ENCODE measurements around the gene NOP9.
"Not testable (repeated sequence)": the region's sequence is repeated elsewhere in the genome, so short reads cannot be mapped to it uniquely, and the experiment has no call there.

Gene NOP9

GRCh38 chr14:24330973-24331674 is 31.5 kb downstream of the NOP9 start:
- no peak for DNase-seq

GRCh38 chr14:24331731-24332267 is 32.1 kb downstream of the NOP9 start:
- DNase-seq = no peak

GRCh38 chr14:24332268-24332993 is 32.8 kb downstream of the NOP9 start:
- peak; percentile 50 for DNase-seq

GRCh38 chr14:24334431-24335291 is 35.0 kb downstream of the NOP9 start, which contains the start of gene ADCY4:
TSS of gene ADCY4 (minus strand) at chr14:24335071. CDS start at chr14:24334652, 419 bp downstream.
- no peak for DNase-seq

- no peak for DNase-seq
Observed at GRCh38 chr14:24335461-24336171, 36.0 kb downstream of the NOP9 start.

- no peak for DNase-seq
Observed at GRCh38 chr14:24337144-24337823, 37.6 kb downstream of the NOP9 start.

GRCh38 chr14:24337824-24338175 is 38.1 kb downstream of the NOP9 start:
- no peak for DNase-seq

- DNase-seq = no peak
Observed at GRCh38 chr14:24338843-24339242, 39.2 kb downstream of the NOP9 start.

GRCh38 chr14:24339284-24340151 is 39.9 kb downstream of the NOP9 start, which contains the start of gene RIPK3:
TSS of gene RIPK3 (minus strand) at chr14:24339991. CDS start at chr14:24339826, 165 bp downstream.
- no peak for DNase-seq

GRCh38 chr14:24340606-24341005 is 41.0 kb downstream of the NOP9 start:
- no peak for DNase-seq

- DNase-seq = no peak
Observed at GRCh38 chr14:24342889-24343288, 43.2 kb downstream of the NOP9 start.

GRCh38 chr14:24343795-24344660 is 44.4 kb downstream of the NOP9 start:
- no peak for DNase-seq

GRCh38 chr14:24347134-24347533 is 47.5 kb downstream of the NOP9 start:
- no peak for DNase-seq

GRCh38 chr14:24348186-24348585 is 48.5 kb downstream of the NOP9 start:
- DNase-seq = no peak

- DNase-seq = no peak
Observed at GRCh38 chr14:24349742-24350141, 50.1 kb downstream of the NOP9 start.

GRCh38 chr14:24351517-24351916 is 51.9 kb downstream of the NOP9 start:
- peak; percentile 28 for DNase-seq

GRCh38 chr14:24353559-24354481 is 54.2 kb downstream of the NOP9 start:
- DNase-seq = peak; percentile 60

- not testable (repeated sequence) for DNase-seq
Observed at GRCh38 chr14:24354482-24354825, 54.8 kb downstream of the NOP9 start.

GRCh38 chr14:24355009-24355408 is 55.4 kb downstream of the NOP9 start:
- DNase-seq = no peak

All from fibroblast of upper back skin (primary cell).